ENCODE data around the gene GARIN5B.

GARIN5B gene

GRCh38 chr19:55353356-55353802, 9.7 kb downstream of the GARIN5B start:
- no peak overlapping the region for H3K14ac ChIP-seq (ENCODE audit: low read length)
- no peak overlapping the region for H4K8ac ChIP-seq (ENCODE audit: low read depth, low read length)
- H3K9me3 ChIP-seq (ENCODE audit: insufficient read depth, low read depth, low read length): peaks cover 8% of the 10 kb centered on the region
- H2BK5ac ChIP-seq (ENCODE audit: low read depth, low read length, poor library complexity): no peak overlapping the region
- DNase-seq: no peak
- H3K27me3 ChIP-seq (ENCODE audit: insufficient read depth, low read length): peaks cover 16% of the 10 kb centered on the region
- peaks cover 1% of the 10 kb centered on the region for H3K79me1 ChIP-seq (ENCODE audit: low read length)
- H3K18ac ChIP-seq (ENCODE audit: low read length): no peak overlapping the region
- H3K4me2 ChIP-seq (ENCODE audit: low read length): peak overlapping the region; percentile 82
- H3K4me3 ChIP-seq (ENCODE audit: low read depth, low read length): peak overlapping the region; percentile 65
- H3K9ac ChIP-seq (ENCODE audit: low read length): no peak overlapping the region
- peak overlapping the region; percentile 19 for H2AFZ ChIP-seq (ENCODE audit: insufficient read depth, low read length, poor library complexity)
- no peak overlapping the region for H2BK12ac ChIP-seq (ENCODE audit: low read length)
- H3K4me1 ChIP-seq (ENCODE audit: control insufficient read depth in 1 of 2, insufficient read depth in 2 of 2, low read length in 2 of 2): peaks cover 6 to 18% of the 10 kb centered on the region in 2 experiments
- no CpG with 5 or more reads among the region's 24 CpGs for WGBS (ENCODE audit: extremely low coverage, insufficient coverage, insufficient read length)
- H3K79me2 ChIP-seq (ENCODE audit: control insufficient read depth, insufficient read depth, low read length, poor library complexity): no peaks in the 10 kb centered on the region
- H4K91ac ChIP-seq (ENCODE audit: low read depth, low read length): no peak overlapping the region
- H4K12ac ChIP-seq (ENCODE audit: low read depth, low read length): no peak overlapping the region
- no peak overlapping the region for H3K27ac ChIP-seq (ENCODE audit: low read depth, low read length)
- H3K36me3 ChIP-seq (ENCODE audit: control insufficient read depth in 1 of 2, insufficient read depth in 2 of 2, low read length in 2 of 2): peaks cover 2 to 4% of the 10 kb centered on the region in 2 experiments
- no peak overlapping the region for H3K4ac ChIP-seq (ENCODE audit: low read depth, low read length)
- no peak overlapping the region for H2AK5ac ChIP-seq (ENCODE audit: low read length)
- H3K23ac ChIP-seq (ENCODE audit: low read length): no peak overlapping the region
- no peak overlapping the region for H2BK120ac ChIP-seq (ENCODE audit: insufficient read depth, low read length, poor library complexity)

GRCh38 chr19:55352549-55353145, 10.4 kb downstream of the GARIN5B start:
- Histone ChIP-seq H2BK120ac (ENCODE audit: insufficient read depth, low read length, poor library complexity) (no peak overlapping the region), H2BK5ac (ENCODE audit: low read depth, low read length, poor library complexity) (no peak overlapping the region), H3K27me3 (ENCODE audit: insufficient read depth, low read length) (peaks cover 16% of the 10 kb centered on the region), H2BK12ac (ENCODE audit: low read length) (no peak overlapping the region), H3K79me1 (ENCODE audit: low read length) (peaks cover 1% of the 10 kb centered on the region), H3K23ac (ENCODE audit: low read length) (no peak overlapping the region), H3K4ac (ENCODE audit: low read depth, low read length) (no peak overlapping the region), H3K4me2 (ENCODE audit: low read length) (no peak overlapping the region), H4K91ac (ENCODE audit: low read depth, low read length) (no peak overlapping the region), H3K4me1 (ENCODE audit: control insufficient read depth in 1 of 2, insufficient read depth in 2 of 2, low read length in 2 of 2) (peaks cover 6 to 21% of the 10 kb centered on the region in 2 experiments), H3K79me2 (ENCODE audit: control insufficient read depth, insufficient read depth, low read length, poor library complexity) (no peaks in the 10 kb centered on the region), H3K9me3 (ENCODE audit: insufficient read depth, low read depth, low read length) (peaks cover 8% of the 10 kb centered on the region), H2AFZ (ENCODE audit: insufficient read depth, low read length, poor library complexity) (no peak overlapping the region), H3K14ac (ENCODE audit: low read length) (no peak overlapping the region), H3K18ac (ENCODE audit: low read length) (no peak overlapping the region), H3K36me3 (ENCODE audit: control insufficient read depth in 1 of 2, insufficient read depth in 2 of 2, low read length in 2 of 2) (peaks cover 4 to 6% of the 10 kb centered on the region in 2 experiments), H3K9ac (ENCODE audit: low read length) (no peak overlapping the region), H2AK5ac (ENCODE audit: low read length) (no peak overlapping the region), H4K8ac (ENCODE audit: low read depth, low read length) (no peak overlapping the region), H4K12ac (ENCODE audit: low read depth, low read length) (no peak overlapping the region), H3K4me3 (ENCODE audit: low read depth, low read length) (no peak overlapping the region), H3K27ac (ENCODE audit: low read depth, low read length) (no peak overlapping the region)
- DNase-seq: peak in 1 of 2 donors; percentile 30
- no CpG with 5 or more reads among the region's 25 CpGs for WGBS (ENCODE audit: extremely low coverage, insufficient coverage, insufficient read length)

GRCh38 chr19:55352040-55352439, 11.0 kb downstream of the GARIN5B start:
- Histone ChIP-seq H3K4me1 (ENCODE audit: control insufficient read depth in 1 of 2, insufficient read depth in 2 of 2, low read length in 2 of 2) (peaks cover 6 to 21% of the 10 kb centered on the region in 2 experiments), H3K4me3 (ENCODE audit: low read depth, low read length) (no peak overlapping the region), H3K36me3 (ENCODE audit: control insufficient read depth in 1 of 2, insufficient read depth in 2 of 2, low read length in 2 of 2) (peaks cover 9 to 11% of the 10 kb centered on the region in 2 experiments), H4K91ac (ENCODE audit: low read depth, low read length) (no peak overlapping the region), H3K79me1 (ENCODE audit: low read length) (peaks cover 1% of the 10 kb centered on the region), H2AK5ac (ENCODE audit: low read length) (no peak overlapping the region), H3K9ac (ENCODE audit: low read length) (no peak overlapping the region), H2BK12ac (ENCODE audit: low read length) (no peak overlapping the region), H2BK5ac (ENCODE audit: low read depth, low read length, poor library complexity) (no peak overlapping the region), H3K18ac (ENCODE audit: low read length) (no peak overlapping the region), H3K27ac (ENCODE audit: low read depth, low read length) (no peak overlapping the region), H2AFZ (ENCODE audit: insufficient read depth, low read length, poor library complexity) (no peak overlapping the region), H3K4me2 (ENCODE audit: low read length) (no peak overlapping the region), H2BK120ac (ENCODE audit: insufficient read depth, low read length, poor library complexity) (no peak overlapping the region), H3K9me3 (ENCODE audit: insufficient read depth, low read depth, low read length) (peaks cover 8% of the 10 kb centered on the region), H3K14ac (ENCODE audit: low read length) (no peak overlapping the region), H3K27me3 (ENCODE audit: insufficient read depth, low read length) (peaks cover 16% of the 10 kb centered on the region), H3K23ac (ENCODE audit: low read length) (no peak overlapping the region), H3K79me2 (ENCODE audit: control insufficient read depth, insufficient read depth, low read length, poor library complexity) (no peaks in the 10 kb centered on the region), H4K12ac (ENCODE audit: low read depth, low read length) (no peak overlapping the region), H3K4ac (ENCODE audit: low read depth, low read length) (no peak overlapping the region), H4K8ac (ENCODE audit: low read depth, low read length) (no peak overlapping the region)
- no peak for DNase-seq
- WGBS (ENCODE audit: extremely low coverage, insufficient coverage, insufficient read length): no CpG with 5 or more reads among the region's 6 CpGs

- Histone ChIP-seq H2BK120ac (ENCODE audit: insufficient read depth, low read length, poor library complexity) (no peak overlapping the region), H3K4me3 (ENCODE audit: low read depth, low read length) (no peak overlapping the region), H2BK5ac (ENCODE audit: low read depth, low read length, poor library complexity) (no peak overlapping the region), H3K27ac (ENCODE audit: low read depth, low read length) (no peak overlapping the region), H2AK5ac (ENCODE audit: low read length) (no peak overlapping the region), H3K18ac (ENCODE audit: low read length) (no peak overlapping the region), H3K14ac (ENCODE audit: low read length) (no peak overlapping the region), H4K8ac (ENCODE audit: low read depth, low read length) (no peak overlapping the region), H3K79me1 (ENCODE audit: low read length) (peaks cover 1% of the 10 kb centered on the region), H3K4ac (ENCODE audit: low read depth, low read length) (no peak overlapping the region), H3K36me3 (ENCODE audit: control insufficient read depth in 1 of 2, insufficient read depth in 2 of 2, low read length in 2 of 2) (peaks cover 18 to 24% of the 10 kb centered on the region in 2 experiments), H3K27me3 (ENCODE audit: insufficient read depth, low read length) (peaks cover 16% of the 10 kb centered on the region), H2AFZ (ENCODE audit: insufficient read depth, low read length, poor library complexity) (no peak overlapping the region), H3K9ac (ENCODE audit: low read length) (no peak overlapping the region), H3K23ac (ENCODE audit: low read length) (no peak overlapping the region), H3K9me3 (ENCODE audit: insufficient read depth, low read depth, low read length) (peaks cover 8% of the 10 kb centered on the region), H2BK12ac (ENCODE audit: low read length) (no peak overlapping the region), H3K4me2 (ENCODE audit: low read length) (no peak overlapping the region), H3K79me2 (ENCODE audit: control insufficient read depth, insufficient read depth, low read length, poor library complexity) (no peaks in the 10 kb centered on the region), H4K12ac (ENCODE audit: low read depth, low read length) (no peak overlapping the region), H4K91ac (ENCODE audit: low read depth, low read length) (no peak overlapping the region), H3K4me1 (ENCODE audit: control insufficient read depth in 1 of 2, insufficient read depth in 2 of 2, low read length in 2 of 2) (peaks cover 6 to 21% of the 10 kb centered on the region in 2 experiments)
- WGBS (ENCODE audit: extremely low coverage, insufficient coverage, insufficient read length): no CpG with 5 or more reads among the region's 11 CpGs
- DNase-seq: no peak
Measured at GRCh38 chr19:55350620-55351315, 12.3 kb downstream of the GARIN5B start.
